H1 (cell line): ENCODE data around the gene IL36B. TPM values are rescaled to one million over a fixed set of nuclear protein-coding genes. Genes with fewer than 3 reads are reported as not detected.

ENCODE experiments used
- EZH2 ChIP-seq: fragments of 200-600 bp; sonication (generic); IDR thresholded peaks from 2 replicates; pipeline ENCODE4 v1.7.1; 2012; ENCODE audit warnings: low read depth, mild to moderate bottlenecking, moderate library complexity, low read length, inconsistent platforms; ENCODE audit not compliant: severe bottlenecking
- POU5F1 ChIP-seq: IDR thresholded peaks from 2 replicates; pipeline ENCODE4 v1.6.1; 2011; ENCODE audit warnings: low read depth, mild to moderate bottlenecking, low read length, moderate library complexity
- TEAD4 ChIP-seq: IDR thresholded peaks from 2 replicates; pipeline ENCODE4 v1.6.1; 2012; ENCODE audit warnings: low read depth, low read length, inconsistent platforms, mixed read lengths
- polyA plus RNA-seq, 7 experiments: library from polyadenylated mRNA; depleted of rRNA in 3 of 7; stranded (reverse) in 5 of 7; unstranded in 2 of 7; fragments of >200 nt in 5 of 7; fragments of 200-250 nt in 2 of 7; gene quantifications; 1 replicate in 5 of 7; 2 replicates in 1 of 7; 4 replicates in 1 of 7; pipeline versions ENCODE4 v1.2.1 to v1.2.3, GENCODE V29; 2011 to 2013; ENCODE audit warnings: missing spikeins in 2 of 7, mixed read lengths in 2 of 7
- total RNA-seq: library from RNA; stranded (reverse); fragmentation: NEBNext Ultra II Directional; extraction: Animal tissue kit (Norgen Biotek cat#: 25700); gene quantifications from 2 replicates; pipeline ENCODE4 v1.2.1, GENCODE V29; 2021

IL36B gene
- total and polyA plus RNA-seq, 2 of the 8 experiments (the other 6 are each of a cell fraction or from before 2014, with no cell fraction given) = not detected

DNA sequence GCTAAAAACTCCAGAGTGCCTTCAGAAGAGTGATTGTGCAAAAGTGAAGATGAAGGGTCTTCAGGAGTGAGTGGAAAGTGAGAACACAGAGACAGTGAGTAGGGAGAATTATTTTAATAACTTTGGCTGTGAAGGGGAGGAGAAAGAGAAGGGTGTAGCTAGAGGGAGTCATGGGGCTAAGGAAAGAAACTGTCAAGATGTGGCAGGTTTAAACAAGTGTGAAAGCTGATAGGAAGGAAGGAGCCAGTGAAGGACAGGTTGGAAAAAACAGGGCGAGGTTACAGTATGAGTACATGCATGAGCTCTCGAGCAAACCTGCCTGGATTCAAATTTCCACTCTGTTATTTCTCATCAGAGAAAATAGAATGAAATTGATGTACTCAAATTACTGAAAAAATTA is 32.9 kb upstream of the IL36B start (continued):
- no peak for TF ChIP-seq EZH2
- TF ChIP-seq POU5F1 = no peak
- no peak for TF ChIP-seq TEAD4
